ENCODE results near the gene CCDC88C. TPM values are rescaled to one million over a fixed set of nuclear protein-coding genes. Genes with fewer than 3 reads are reported as not detected.

CCDC88C gene
- total and polyA plus RNA-seq, 11 donors = 2.4 to 15.6 (median 4.8) TPM

GRCh38 chr14:91392623-91393303, 24.9 kb downstream of the CCDC88C start:
- H3K36me3 ChIP-seq = no peaks in the 10 kb centered on the region
- WGBS, 4 donors = 39 to 62% (median 42%) methylated on average over 18 to 19 of the region's 19 CpGs
- no peaks in the 10 kb centered on the region for H3K9me3 ChIP-seq
- DNase-seq (peak in 1 of 5 donors; percentile 23), ATAC-seq (peak in 2 of 4 donors; percentile 39 to 43)
- H3K27ac ChIP-seq = no peak overlapping the region
- peaks cover 0 to 26% (median 0%) of the 10 kb centered on the region in 9 donors for H3K27me3 ChIP-seq
- H3K4me3 ChIP-seq = no peak overlapping the region
- H3K4me1 ChIP-seq = peaks cover 0 to 90% (median 13%) of the 10 kb centered on the region in 12 donors
- intact Hi-C loops (cut with DNase I) = no loop called here
- no peak for TF ChIP-seq POLR2A (IDR thresholded peaks at IDR 0.05)
- TF ChIP-seq CTCF (IDR thresholded peaks at IDR 0.05) = no peak

- Histone ChIP-seq H3K4me3 (no peak overlapping the region), H3K4me1 (peaks cover 0 to 86% (median 9%) of the 10 kb centered on the region in 12 donors), H3K9me3 (no peaks in the 10 kb centered on the region), H3K36me3 (no peaks in the 10 kb centered on the region), H3K27ac (peak overlapping the region in 1 of 12 donors; percentile 6), H3K27me3 (peaks cover 0 to 16% (median 0%) of the 10 kb centered on the region in 9 donors)
- no peak for TF ChIP-seq CTCF (IDR thresholded peaks at IDR 0.05)
- no peak for TF ChIP-seq POLR2A (IDR thresholded peaks at IDR 0.05)
- no peak for ATAC-seq
- intact Hi-C loops (cut with DNase I) = no loop called here
- 66 to 74% (median 71%) methylated on average over 12 of the region's 12 CpGs for WGBS, 4 donors
- no peak for DNase-seq
These were observed 27.3 kb downstream of the CCDC88C start for GRCh38 chr14:91390165-91390778.

GRCh38 chr14:91389150-91389549, 28.5 kb downstream of the CCDC88C start:
- Histone ChIP-seq H3K36me3 (no peaks in the 10 kb centered on the region), H3K27ac (no peak overlapping the region), H3K27me3 (peaks cover 0 to 16% (median 0%) of the 10 kb centered on the region in 9 donors), H3K4me1 (peaks cover 0 to 78% (median 8%) of the 10 kb centered on the region in 12 donors), H3K4me3 (no peak overlapping the region), H3K9me3 (no peaks in the 10 kb centered on the region)
- intact Hi-C loops (cut with DNase I) = no loop called here
- no peak for TF ChIP-seq CTCF (IDR thresholded peaks at IDR 0.05)
- TF ChIP-seq POLR2A (IDR thresholded peaks at IDR 0.05) = no peak
- ATAC-seq (no peak), DNase-seq (no peak)
- WGBS, 4 donors = 60 to 68% (median 65%) methylated on average over 5 of the region's 5 CpGs

- 83 to 90% (median 85%) methylated on average over 13 of the region's 13 CpGs for WGBS, 4 donors
- intact Hi-C loops (cut with DNase I) = no loop called here
- ATAC-seq = peak in 2 of 4 donors; percentile 44 to 56
These were observed 29.1 kb downstream of the CCDC88C start for GRCh38 chr14:91388551-91388975.

More at GRCh38 chr14:91388551-91388975, 29.1 kb downstream of the CCDC88C start:
- H3K4me1 ChIP-seq = peaks cover 0 to 72% (median 8%) of the 10 kb centered on the region in 12 donors
- H3K4me3 ChIP-seq = no peak overlapping the region
- H3K27ac ChIP-seq = no peak overlapping the region
- TF ChIP-seq POLR2A (IDR thresholded peaks at IDR 0.05) = no peak
- TF ChIP-seq CTCF (IDR thresholded peaks at IDR 0.05) = no peak
- no peak for DNase-seq
- H3K27me3 ChIP-seq = peaks cover 0 to 11% (median 0%) of the 10 kb centered on the region in 9 donors
- H3K9me3 ChIP-seq = no peaks in the 10 kb centered on the region
- no peaks in the 10 kb centered on the region for H3K36me3 ChIP-seq
